GM23248 (cell line): ENCODE data around the gene ATP11C. TPM values are rescaled to one million over a fixed set of nuclear protein-coding genes. Genes with fewer than 3 reads are reported as not detected.

Experiments
- DNase-seq: peaks from one replicate; pipeline ENCODE4 v3.0.0-alpha.2; 2015
- H2AFZ ChIP-seq: fragments of 200-600 bp; sonication (generic); 2 replicates; pipeline ENCODE4 v1.6.1; 2016; ENCODE audit warnings: antibody characterized with exemption
- H3F3A ChIP-seq: fragments of 200-600 bp; sonication (generic); 2 replicates; pipeline ENCODE4 v1.6.1; 2016; ENCODE audit warnings: mild to moderate bottlenecking, antibody characterized with exemption, mixed run types; ENCODE audit not compliant: insufficient read depth
- H3K27ac ChIP-seq: fragments of 200-600 bp; sonication (generic); 2 replicates; pipeline ENCODE4 v1.5.1; 2016; ENCODE audit warnings: mild to moderate bottlenecking
- H3K27me3 ChIP-seq: fragments of 200-600 bp; sonication (generic); replicated peaks from 2 replicates; pipeline ENCODE4 v1.6.1; 2016; ENCODE audit warnings: mild to moderate bottlenecking; ENCODE audit not compliant: insufficient read depth
- H3K36me3 ChIP-seq: fragments of 200-600 bp; sonication (generic); 2 replicates; pipeline ENCODE4 v1.6.1; 2016; ENCODE audit warnings: low read depth, mild to moderate bottlenecking
- H3K4me1 ChIP-seq: fragments of 200-600 bp; sonication (generic); 2 replicates; pipeline ENCODE4 v1.6.1; 2016; ENCODE audit warnings: mild to moderate bottlenecking; ENCODE audit not compliant: insufficient read depth
- H3K4me2 ChIP-seq: fragments of 200-600 bp; sonication (generic); one replicate; pipeline ENCODE4 v1.6.1; 2016; ENCODE audit warnings: mild to moderate bottlenecking; ENCODE audit not compliant: unreplicated experiment
- H3K4me3 ChIP-seq: fragments of 200-600 bp; sonication (generic); 2 replicates; pipeline ENCODE4 v1.5.1; 2016; ENCODE audit warnings: mild to moderate bottlenecking
- H3K79me2 ChIP-seq: fragments of 200-600 bp; sonication (generic); 2 replicates; pipeline ENCODE4 v1.6.1; 2016; ENCODE audit warnings: mild to moderate bottlenecking; ENCODE audit not compliant: insufficient read depth
- H3K9ac ChIP-seq: fragments of 200-600 bp; sonication (generic); 2 replicates; pipeline ENCODE4 v1.6.1; 2016; ENCODE audit warnings: mild to moderate bottlenecking
- H3K9me2 ChIP-seq: fragments of 200-600 bp; sonication (generic); 2 replicates; pipeline ENCODE4 v1.6.1; 2016; ENCODE audit warnings: mixed run types, mild to moderate bottlenecking, moderate library complexity; ENCODE audit not compliant: insufficient read depth
- H3K9me3 ChIP-seq: fragments of 200-600 bp; sonication (generic); one replicate; pipeline ENCODE4 v1.6.1; 2017; ENCODE audit warnings: low read depth
- H4K20me1 ChIP-seq: fragments of 200-600 bp; sonication (generic); 2 replicates; pipeline ENCODE4 v1.6.0; 2016; ENCODE audit not compliant: insufficient read depth
- EZH2 ChIP-seq: fragments of 200-600 bp; sonication (generic); IDR thresholded peaks from 2 replicates; pipeline ENCODE4 v1.6.1; 2018; ENCODE audit warnings: antibody characterized with exemption, mild to moderate bottlenecking; ENCODE audit not compliant: insufficient read depth, poor library complexity, severe bottlenecking
- EZH2phosphoT487 ChIP-seq: fragments of 200-600 bp; sonication (generic); IDR thresholded peaks from 2 replicates; pipeline ENCODE4 v1.6.1; 2018; ENCODE audit warnings: antibody characterized with exemption, moderate library complexity, mild to moderate bottlenecking, low read depth; ENCODE audit not compliant: insufficient read depth
- WGBS, 2 experiments: methylation state at CpG; one replicate each; pipeline ENCODE4 v1.1.6; 2015 to 2017; ENCODE audit warnings: low lambda C conversion rate in 2 of 2, low coverage in 1 of 2; ENCODE audit errors: missing lambda C conversion rate in 2 of 2; 5-methylcytosine and 5-hydroxymethylcytosine counted together
- in situ Hi-C: fragments of 300-500 bp; cut with MboI; formaldehyde crosslinking; loops from 2 replicates; pipeline ENCODE4 v1.15.0; 2020
- polyA plus RNA-seq: library from polyadenylated mRNA; unstranded; fragments of >200 nt; fragmentation: Nextera tagmentation; extraction: Ambion mirVana; gene quantifications from 2 replicates; pipeline ENCODE4 v1.2.1, GENCODE V29; 2016
- total RNA-seq: library from RNA; depleted of rRNA; stranded (reverse); fragments of >200 nt; shearing (Covaris generic); gene quantifications from 2 replicates; pipeline ENCODE4 v1.2.3, GENCODE V29; 2014

ATP11C gene
- total and polyA plus RNA-seq, 2 experiments from 2014 or later: 8.5 to 26.2 TPM

DNA sequence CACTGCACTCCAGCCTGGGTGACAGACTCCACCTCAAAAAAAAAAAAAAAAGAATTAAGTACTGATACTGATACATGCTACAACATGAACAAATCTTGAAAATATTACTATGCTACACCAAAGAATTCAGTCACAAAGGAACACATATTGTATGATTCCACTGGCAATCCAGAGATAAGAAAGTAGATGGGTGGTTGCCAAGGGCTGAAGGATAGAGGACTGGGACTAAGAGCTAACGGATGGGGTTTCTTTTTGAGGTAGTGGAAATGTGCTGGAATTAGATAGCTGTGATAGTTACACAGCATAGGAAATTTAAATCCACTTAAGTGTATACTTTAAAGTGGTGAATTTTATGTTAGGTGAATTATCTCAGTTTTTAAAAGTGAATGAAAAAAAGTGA lies 12.5 kb downstream of the ATP11C start:
- Histone ChIP-seq H3K9me3 (no peaks in the 10 kb centered on the region), H2AFZ (no peak overlapping the region), H3K4me3 (no peak overlapping the region), H3K4me2 (no peak overlapping the region), H3K4me1 (no peaks in the 10 kb centered on the region), H3F3A (no peaks in the 10 kb centered on the region), H3K36me3 (no peaks in the 10 kb centered on the region), H3K9ac (no peak overlapping the region), H3K27me3 (no peaks in the 10 kb centered on the region), H4K20me1 (no peaks in the 10 kb centered on the region), H3K27ac (no peak overlapping the region), H3K79me2 (peaks cover 44% of the 10 kb centered on the region), H3K9me2 (no peaks in the 10 kb centered on the region)
- DNase-seq: no peak
- in situ Hi-C loops: no loop called here
- WGBS, 2 experiments: 94 to 100% methylated on average over 1 of the region's 1 CpG
- no peak for TF ChIP-seq EZH2phosphoT487
- TF ChIP-seq EZH2: no peak

DNA sequence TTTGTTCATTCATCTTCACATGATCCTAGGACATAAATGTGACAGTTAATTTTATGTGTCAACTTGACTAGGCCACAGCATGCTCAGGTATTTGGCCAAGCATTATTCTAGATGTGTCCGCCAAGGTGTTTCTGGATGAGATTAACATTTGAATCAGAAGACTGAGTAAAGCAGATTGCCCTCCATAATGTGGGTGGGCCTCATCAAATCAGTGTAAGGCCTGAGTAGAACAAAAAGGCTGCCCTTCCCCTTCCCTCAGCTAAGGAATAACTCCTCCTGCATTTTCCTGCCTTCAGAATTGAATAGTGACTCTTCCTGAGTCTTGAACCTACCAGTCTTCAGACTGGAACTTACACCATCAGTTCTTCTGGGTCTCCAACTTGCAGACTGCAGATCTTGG lies 18.4 kb downstream of the ATP11C start:
- Histone ChIP-seq H3K9me2 (no peaks in the 10 kb centered on the region), H3K27me3 (no peaks in the 10 kb centered on the region), H2AFZ (no peak overlapping the region), H3K9me3 (no peaks in the 10 kb centered on the region), H3K79me2 (peaks cover 74% of the 10 kb centered on the region), H3K27ac (no peak overlapping the region), H3K36me3 (no peaks in the 10 kb centered on the region), H4K20me1 (no peaks in the 10 kb centered on the region), H3K4me3 (no peak overlapping the region), H3K9ac (no peak overlapping the region), H3K4me2 (no peak overlapping the region), H3F3A (no peaks in the 10 kb centered on the region), H3K4me1 (no peaks in the 10 kb centered on the region)
- DNase-seq: no peak
- in situ Hi-C loops: no loop called here
- TF ChIP-seq EZH2phosphoT487 (no peak), EZH2 (no peak)
- WGBS, 2 experiments: 92 to 100% methylated on average over 1 of the region's 1 CpG

DNA sequence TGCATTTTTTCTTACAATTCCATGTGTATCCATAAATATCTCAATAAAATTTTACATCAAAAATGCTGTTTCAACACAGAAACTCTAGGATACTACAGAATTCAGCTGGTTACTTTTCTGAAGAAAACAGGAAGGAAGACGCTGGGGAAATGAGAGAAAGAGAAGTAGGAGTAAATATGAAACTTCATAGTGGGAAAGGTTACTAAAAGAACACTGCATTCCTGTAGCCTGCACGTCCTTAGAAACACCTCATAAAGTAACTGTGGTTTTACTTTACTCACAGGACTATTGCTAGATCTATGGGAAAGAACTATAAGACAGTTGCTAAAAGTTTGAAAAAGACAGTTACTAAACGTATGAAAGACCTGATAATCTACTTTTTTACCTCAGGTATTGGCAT lies 23.1 kb downstream of the ATP11C start:
- DNase-seq: no peak
- Histone ChIP-seq H3F3A (no peaks in the 10 kb centered on the region), H3K36me3 (no peaks in the 10 kb centered on the region), H3K4me1 (no peaks in the 10 kb centered on the region), H3K4me3 (no peak overlapping the region), H3K9me2 (no peaks in the 10 kb centered on the region), H3K79me2 (peaks cover 60% of the 10 kb centered on the region; the same call in 1 of the 2 replicates), H3K9me3 (no peaks in the 10 kb centered on the region), H2AFZ (no peak overlapping the region), H3K27ac (no peak overlapping the region), H3K27me3 (no peaks in the 10 kb centered on the region), H3K9ac (no peak overlapping the region), H4K20me1 (no peaks in the 10 kb centered on the region), H3K4me2 (no peak overlapping the region)
- no peak for TF ChIP-seq EZH2phosphoT487
- no peak for TF ChIP-seq EZH2
- WGBS, 2 experiments: 94 to 95% methylated on average over 3 of the region's 3 CpGs
- in situ Hi-C loops: no loop called here

DNA sequence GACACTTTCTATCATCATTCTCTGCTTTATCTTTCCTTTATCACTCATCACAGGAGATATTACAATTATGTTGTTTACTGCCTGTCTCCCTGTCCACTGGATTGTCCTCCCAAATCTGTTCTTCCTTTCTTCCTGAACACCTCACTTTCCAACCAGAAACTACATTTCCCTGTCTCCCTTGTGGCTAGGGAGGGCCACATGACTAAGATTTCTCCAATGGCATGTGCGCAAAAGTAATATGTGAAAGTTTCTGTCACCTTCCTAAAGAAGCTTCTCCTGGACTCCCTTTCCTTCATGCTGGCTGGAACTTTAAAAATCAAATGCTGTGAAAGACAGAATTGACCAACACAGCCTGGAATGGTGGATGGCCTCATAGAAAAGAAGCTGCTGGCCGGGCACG lies 25.8 kb downstream of the ATP11C start:
- Histone ChIP-seq H3F3A (no peaks in the 10 kb centered on the region), H3K27ac (no peak overlapping the region), H3K9me2 (no peaks in the 10 kb centered on the region), H3K4me1 (no peaks in the 10 kb centered on the region), H3K4me3 (no peak overlapping the region), H3K79me2 (peaks cover 33% of the 10 kb centered on the region), H3K27me3 (no peaks in the 10 kb centered on the region), H2AFZ (no peak overlapping the region), H3K9ac (no peak overlapping the region), H3K4me2 (no peak overlapping the region), H4K20me1 (no peaks in the 10 kb centered on the region), H3K9me3 (no peaks in the 10 kb centered on the region), H3K36me3 (no peaks in the 10 kb centered on the region)
- no peak for DNase-seq
- 93 to 95% methylated on average over 3 of the region's 3 CpGs for WGBS, 2 experiments
- TF ChIP-seq EZH2phosphoT487 (no peak), EZH2 (no peak)
- in situ Hi-C loops: no loop called here

GRCh38 chrX:139905743-139906142 lies 27.1 kb downstream of the ATP11C start:
- Histone ChIP-seq H3K27ac (no peak overlapping the region), H3K79me2 (peaks cover 20% of the 10 kb centered on the region), H3F3A (no peaks in the 10 kb centered on the region), H3K36me3 (no peaks in the 10 kb centered on the region), H3K4me1 (no peaks in the 10 kb centered on the region), H3K27me3 (no peaks in the 10 kb centered on the region), H3K4me3 (no peak overlapping the region), H4K20me1 (no peaks in the 10 kb centered on the region), H3K9me3 (no peaks in the 10 kb centered on the region), H2AFZ (no peak overlapping the region), H3K4me2 (no peak overlapping the region), H3K9me2 (no peaks in the 10 kb centered on the region), H3K9ac (no peak overlapping the region)
- TF ChIP-seq EZH2phosphoT487 (no peak), EZH2 (no peak)
- in situ Hi-C loops: no loop called here
- 100% methylated on average over 2 of the region's 2 CpGs for WGBS, 2 experiments
- no peak for DNase-seq
